ENCODE measurements around the gene GOLGA8F. TPM values are rescaled to one million over a fixed set of nuclear protein-coding genes. Genes with fewer than 3 reads are reported as not detected.

Gene GOLGA8F, protein sequence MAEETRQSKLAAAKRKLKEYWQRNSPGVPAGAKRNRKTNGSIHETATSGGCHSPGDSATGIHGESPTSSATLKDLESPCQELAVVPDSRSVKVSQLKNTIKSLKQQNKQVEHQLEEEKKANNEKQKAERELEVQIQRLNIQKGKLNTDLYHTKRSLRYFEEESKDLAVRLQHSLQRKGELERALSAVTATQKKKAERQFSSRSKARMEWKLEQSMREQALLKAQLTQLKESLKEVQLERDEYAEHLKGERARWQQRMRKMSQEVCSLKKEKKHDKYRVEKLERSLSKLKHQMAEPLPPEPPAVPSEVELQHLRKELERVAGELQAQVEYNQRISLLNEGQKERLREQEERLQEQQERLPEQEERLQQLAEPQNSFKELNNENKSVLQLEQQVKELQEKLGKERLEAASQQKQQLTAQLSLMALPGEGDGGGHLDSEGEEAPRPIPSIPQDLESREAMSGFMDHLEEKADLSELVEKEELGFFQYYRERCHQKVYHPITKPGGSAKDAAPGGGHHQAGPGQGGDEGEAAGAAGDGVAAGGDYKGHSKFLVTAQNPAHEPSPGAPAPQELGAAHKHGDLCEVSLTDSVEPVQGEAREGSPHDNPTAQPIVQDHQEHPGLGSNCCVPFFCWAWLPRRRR
- total RNA-seq = not detected in 2 replicates

GRCh38 chr15:28378364-28378763, at the start of gene GOLGA8F:
TSS of gene GOLGA8F (plus strand) at chr15:28378664. CDS start at chr15:28378762, 98 bp downstream.

GRCh38 chr15:28357984-28358383, 20.5 kb upstream of the GOLGA8F start, which contains the start of gene GOLGA6L24:
TSS of gene GOLGA6L24 (minus strand) at chr15:28358084. CDS start at chr15:28358023, 61 bp downstream.

Other genes starting within 250 kb of the GOLGA8F start
- gene HERC2, start 56.5 kb upstream of the GOLGA8F start, total RNA-seq = 43.9 and 75.8 TPM in 2 replicates
- not detected in 2 replicates for gene GOLGA6L24, start 20.6 kb upstream of the GOLGA8F start, total RNA-seq
- under 0.01 TPM in 1 of 2 replicates, not detected in the other for gene GOLGA8G, start 154.3 kb downstream of the GOLGA8F start, total RNA-seq
- not detected in 2 replicates for gene GOLGA6L25, start 174.9 kb downstream of the GOLGA8F start, total RNA-seq